Measurements from ENCODE around the gene HNRNPK.

The HNRNPK gene

DNA sequence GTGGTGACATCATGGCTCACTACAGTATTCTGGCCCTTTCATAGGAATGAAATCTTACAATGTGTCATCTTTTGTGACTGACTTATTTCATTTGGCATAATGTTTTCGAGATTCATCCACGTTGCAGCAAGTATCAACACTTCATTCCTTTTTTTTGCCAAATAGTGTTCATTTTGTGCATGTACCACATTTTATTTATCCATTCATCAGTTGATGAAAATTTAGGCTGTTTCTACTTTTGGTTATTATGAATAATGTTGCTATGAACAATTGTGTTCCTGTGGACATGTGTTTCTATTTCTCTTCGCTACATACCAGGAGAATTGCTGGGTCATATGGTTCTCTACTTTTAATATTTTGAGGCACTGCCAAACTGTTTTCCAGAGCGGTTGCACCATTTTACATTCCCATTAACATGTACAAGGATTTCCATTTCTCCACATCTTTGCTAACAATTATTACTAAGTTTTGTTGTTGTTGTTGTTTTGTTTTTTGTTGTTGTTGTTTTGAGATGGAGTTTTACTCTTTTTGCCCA, 44.1 kb upstream of the HNRNPK start (continued):
- TF ChIP-seq TSHZ2 (CRISPR knock-in tag; IDR thresholded peaks at IDR 0.05), result no peak
- no peak for TF ChIP-seq GLIS3 (CRISPR knock-in tag; IDR thresholded peaks at IDR 0.05)
- no peak for TF ChIP-seq SNAI2 (CRISPR knock-in tag; IDR thresholded peaks at IDR 0.05)
- TF ChIP-seq ISL1 (CRISPR knock-in tag; IDR thresholded peaks at IDR 0.05), result no peak
- no peak for TF ChIP-seq ZC3H10 (CRISPR knock-in tag; IDR thresholded peaks at IDR 0.05)
- no peak for TF ChIP-seq ARNTL (CRISPR knock-in tag; IDR thresholded peaks at IDR 0.05; ENCODE audit: borderline replicate concordance, low read depth)
- no peak for TF ChIP-seq ZNF70 (CRISPR knock-in tag; IDR thresholded peaks at IDR 0.05)
- no peak for TF ChIP-seq TOX (CRISPR knock-in tag; IDR thresholded peaks at IDR 0.05; ENCODE audit: borderline replicate concordance)
- TF ChIP-seq, protein P1, sequence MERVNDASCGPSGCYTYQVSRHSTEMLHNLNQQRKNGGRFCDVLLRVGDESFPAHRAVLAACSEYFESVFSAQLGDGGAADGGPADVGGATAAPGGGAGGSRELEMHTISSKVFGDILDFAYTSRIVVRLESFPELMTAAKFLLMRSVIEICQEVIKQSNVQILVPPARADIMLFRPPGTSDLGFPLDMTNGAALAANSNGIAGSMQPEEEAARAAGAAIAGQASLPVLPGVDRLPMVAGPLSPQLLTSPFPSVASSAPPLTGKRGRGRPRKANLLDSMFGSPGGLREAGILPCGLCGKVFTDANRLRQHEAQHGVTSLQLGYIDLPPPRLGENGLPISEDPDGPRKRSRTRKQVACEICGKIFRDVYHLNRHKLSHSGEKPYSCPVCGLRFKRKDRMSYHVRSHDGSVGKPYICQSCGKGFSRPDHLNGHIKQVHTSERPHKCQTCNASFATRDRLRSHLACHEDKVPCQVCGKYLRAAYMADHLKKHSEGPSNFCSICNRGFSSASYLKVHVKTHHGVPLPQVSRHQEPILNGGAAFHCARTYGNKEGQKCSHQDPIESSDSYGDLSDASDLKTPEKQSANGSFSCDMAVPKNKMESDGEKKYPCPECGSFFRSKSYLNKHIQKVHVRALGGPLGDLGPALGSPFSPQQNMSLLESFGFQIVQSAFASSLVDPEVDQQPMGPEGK (CRISPR knock-in tag; IDR thresholded peaks at IDR 0.05; ENCODE audit: borderline replicate concordance), result no peak

DNA sequence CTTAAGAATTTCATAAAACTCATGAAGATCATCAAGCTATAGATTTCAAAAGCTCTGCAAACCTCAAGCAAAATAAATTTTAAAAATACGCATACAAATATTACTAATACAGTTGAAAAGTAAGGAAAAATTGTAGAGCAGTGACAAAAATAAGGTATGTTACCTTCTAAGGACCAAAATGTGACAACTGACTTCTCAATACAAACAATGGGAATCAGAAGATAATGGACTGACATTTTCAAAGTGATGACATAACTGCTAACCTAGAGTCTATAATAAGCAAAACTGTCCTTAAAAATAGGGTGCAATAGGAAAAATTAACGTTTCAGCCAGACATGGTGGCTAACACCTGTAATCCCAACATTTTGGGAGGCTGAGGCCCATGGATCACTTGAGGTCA, 27.6 kb upstream of the HNRNPK start:
- TF ChIP-seq BACH2 (CRISPR knock-in tag; IDR thresholded peaks at IDR 0.05; ENCODE audit: borderline replicate concordance) (no peak), ZFP30 (CRISPR knock-in tag; IDR thresholded peaks at IDR 0.05) (no peak), CSRNP3 (CRISPR knock-in tag; IDR thresholded peaks at IDR 0.05) (no peak), GLIS3 (CRISPR knock-in tag; IDR thresholded peaks at IDR 0.05) (no peak), PPARA (CRISPR knock-in tag; IDR thresholded peaks at IDR 0.05; ENCODE audit: borderline replicate concordance) (no peak), CREB5 (CRISPR knock-in tag; IDR thresholded peaks at IDR 0.05; ENCODE audit: low read depth) (no peak), SNAI2 (CRISPR knock-in tag; IDR thresholded peaks at IDR 0.05) (no peak), ZNF70 (CRISPR knock-in tag; IDR thresholded peaks at IDR 0.05) (no peak)
- TF ChIP-seq, protein P2, sequence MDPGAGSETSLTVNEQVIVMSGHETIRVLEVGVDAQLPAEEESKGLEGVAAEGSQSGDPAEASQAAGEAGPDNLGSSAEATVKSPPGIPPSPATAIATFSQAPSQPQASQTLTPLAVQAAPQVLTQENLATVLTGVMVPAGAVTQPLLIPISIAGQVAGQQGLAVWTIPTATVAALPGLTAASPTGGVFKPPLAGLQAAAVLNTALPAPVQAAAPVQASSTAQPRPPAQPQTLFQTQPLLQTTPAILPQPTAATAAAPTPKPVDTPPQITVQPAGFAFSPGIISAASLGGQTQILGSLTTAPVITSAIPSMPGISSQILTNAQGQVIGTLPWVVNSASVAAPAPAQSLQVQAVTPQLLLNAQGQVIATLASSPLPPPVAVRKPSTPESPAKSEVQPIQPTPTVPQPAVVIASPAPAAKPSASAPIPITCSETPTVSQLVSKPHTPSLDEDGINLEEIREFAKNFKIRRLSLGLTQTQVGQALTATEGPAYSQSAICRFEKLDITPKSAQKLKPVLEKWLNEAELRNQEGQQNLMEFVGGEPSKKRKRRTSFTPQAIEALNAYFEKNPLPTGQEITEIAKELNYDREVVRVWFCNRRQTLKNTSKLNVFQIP (CRISPR knock-in tag; IDR thresholded peaks at IDR 0.05; ENCODE audit: borderline replicate concordance, low read depth), result no peak

GRCh38 chr9:84003246-84003645, 23.2 kb upstream of the HNRNPK start:
- no peak for TF ChIP-seq ZNF70 (CRISPR knock-in tag; IDR thresholded peaks at IDR 0.05)
- TF ChIP-seq ISL1 (CRISPR knock-in tag; IDR thresholded peaks at IDR 0.05), result no peak
- no peak for TF ChIP-seq OSR1 (CRISPR knock-in tag; IDR thresholded peaks at IDR 0.05)
- no peak for TF ChIP-seq GLIS3 (CRISPR knock-in tag; IDR thresholded peaks at IDR 0.05)
- TF ChIP-seq TOX (CRISPR knock-in tag; IDR thresholded peaks at IDR 0.05; ENCODE audit: borderline replicate concordance), result no peak

More for the DNA sequence above, 27.6 kb upstream of the HNRNPK start:
- ATAC-seq, result no peak

DNA sequence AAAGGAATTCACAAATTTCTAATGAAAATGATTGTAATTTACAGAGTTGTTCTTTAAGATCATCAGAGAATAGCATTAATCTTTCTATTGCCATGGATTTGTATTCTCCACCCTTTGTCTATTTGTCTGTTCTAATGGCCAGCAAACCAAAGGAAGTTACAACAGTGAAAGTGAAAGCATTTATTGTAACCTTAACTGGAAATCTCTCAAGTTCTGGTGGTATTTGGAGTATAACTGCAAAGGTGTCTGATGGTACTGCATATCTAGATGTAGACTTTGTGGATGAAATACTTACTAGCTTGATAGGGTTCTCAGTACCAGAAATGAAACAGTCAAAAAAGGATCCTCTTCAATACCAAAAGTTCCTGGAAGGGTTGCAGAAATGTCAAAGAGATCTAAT, 22.3 kb upstream of the HNRNPK start:
- ATAC-seq, result peak; percentile 33; the same call in 1 of the 3 replicates
- no peak for TF ChIP-seq ZFP3 (CRISPR knock-in tag; IDR thresholded peaks at IDR 0.05)
- TF ChIP-seq ZNF70 (CRISPR knock-in tag; IDR thresholded peaks at IDR 0.05), result no peak
- no peak for TF ChIP-seq BACH2 (CRISPR knock-in tag; IDR thresholded peaks at IDR 0.05; ENCODE audit: borderline replicate concordance)
- TF ChIP-seq CSRNP3 (CRISPR knock-in tag; IDR thresholded peaks at IDR 0.05), result no peak
- TF ChIP-seq RARB (CRISPR knock-in tag; IDR thresholded peaks at IDR 0.05), result no peak
- TF ChIP-seq, protein P2 (CRISPR knock-in tag; IDR thresholded peaks at IDR 0.05; ENCODE audit: borderline replicate concordance, low read depth), result no peak
- TF ChIP-seq ZNF8 (CRISPR knock-in tag; IDR thresholded peaks at IDR 0.05), result no peak
- TF ChIP-seq GLIS3 (CRISPR knock-in tag; IDR thresholded peaks at IDR 0.05), result no peak
- no peak for TF ChIP-seq SNAI2 (CRISPR knock-in tag; IDR thresholded peaks at IDR 0.05)
- TF ChIP-seq, protein P1 (CRISPR knock-in tag; IDR thresholded peaks at IDR 0.05; ENCODE audit: borderline replicate concordance), result no peak
- TF ChIP-seq CSDC2 (CRISPR knock-in tag; IDR thresholded peaks at IDR 0.05), result no peak

More at GRCh38 chr9:84003246-84003645, 23.2 kb upstream of the HNRNPK start:
- ATAC-seq, result no peak

Measured in SK-N-SH treated with all-trans-retinoic acid at 6 μM for 48 hours (cell line).